ENCODE results near the gene DMTF1. TPM values are rescaled to one million over a fixed set of nuclear protein-coding genes. Genes with fewer than 3 reads are reported as not detected.

The DMTF1 gene
- total and polyA plus RNA-seq, 9 of the 15 experiments (the other 6 are each of a cell fraction or from before 2014, with no cell fraction given), result 25.7 to 208 (median 74.7) TPM

GRCh38 chr7:87152112-87152896 lies at the start of gene DMTF1 (continued):
- TF ChIP-seq TAF1 (IDR thresholded peaks at IDR 0.05; ENCODE audit: control insufficient read depth, extremely low read depth, insufficient read depth, low read length, severe bottlenecking), result peak; percentile 94
- TF ChIP-seq ZZZ3 (IDR thresholded peaks at IDR 0.05), result peak; percentile 76; the same call in 1 of the 2 replicates
- TF ChIP-seq SMC3 (conservative IDR thresholded peaks at IDR 0.05; ENCODE audit: insufficient read depth, low read depth, low read length), result 0 out of 2 replicates have a peak, but pooled peaks have one; percentile 1
- TF ChIP-seq ETV6 (IDR thresholded peaks at IDR 0.05; ENCODE audit: borderline replicate concordance in 1 of 2, low read depth in 2 of 2, low read length in 1 of 2), result peak; percentile 39 to 71; a peak in 2 of 4 replicates
- TF ChIP-seq ETV6 (CRISPR knock-in tag; IDR thresholded peaks at IDR 0.05; ENCODE audit: borderline replicate concordance), result no peak
- TF ChIP-seq MAFK (IDR thresholded peaks at IDR 0.05; ENCODE audit: low read length), result peak; percentile 3; the same call in 1 of the 2 replicates
- peak; percentile 69 for TF ChIP-seq ATF4 (CRISPR knock-in tag; IDR thresholded peaks at IDR 0.05)
- TF ChIP-seq ZBTB11 (CRISPR knock-in tag; IDR thresholded peaks at IDR 0.05), result peak in 2 of 3 experiments; percentile 49 to 92; a peak in 3 of 6 replicates
- TF ChIP-seq ETV5 (CRISPR knock-in tag; IDR thresholded peaks at IDR 0.05; ENCODE audit: low read depth), result peak; percentile 98
- TF ChIP-seq OTX1 (CRISPR knock-in tag; IDR thresholded peaks at IDR 0.05), result peak; percentile 92
- TF ChIP-seq NR2C2 (CRISPR knock-in tag; IDR thresholded peaks at IDR 0.05), result no peak
- TF ChIP-seq NR2C2 (tag; IDR thresholded peaks at IDR 0.05), result peak; percentile 59
- no peak for TF ChIP-seq PTTG1 (tag; IDR thresholded peaks at IDR 0.05; ENCODE audit: low read depth)
- peak; percentile 72 for TF ChIP-seq PML (IDR thresholded peaks at IDR 0.05; ENCODE audit: low read length)
- peak; percentile 75 for TF ChIP-seq TARDBP (IDR thresholded peaks at IDR 0.05)
- TF ChIP-seq SIN3B (IDR thresholded peaks at IDR 0.05; ENCODE audit: low read depth), result peak; percentile 53; the same call in 1 of the 2 replicates
- peak; percentile 85 for TF ChIP-seq KDM2B (CRISPR knock-in tag; IDR thresholded peaks at IDR 0.05)
- TF ChIP-seq AFF4 (CRISPR knock-in tag; IDR thresholded peaks at IDR 0.05), result peak; percentile 87
- TF ChIP-seq RBBP5 (IDR thresholded peaks at IDR 0.05; ENCODE audit: borderline replicate concordance, insufficient read depth, low read length, poor library complexity, severe bottlenecking), result peak; percentile 98

Measured in K562 (cell line).